HepG2 (cell line): ENCODE results near the gene ECHDC1. TPM values are rescaled to one million over a fixed set of nuclear protein-coding genes. Genes with fewer than 3 reads are reported as not detected.
A peak's percentile ranks its signal among the peaks of the same experiment; 100 is the strongest.

Experiments used
- CREB1 ChIP-seq, 2 experiments: fragments of 450-650 bp in 1 of 2; IDR thresholded peaks; 2 replicates each; pipeline ENCODE4 v1.6.1; 2016 to 2017; ENCODE audit warnings: control low read depth in 1 of 2, mild to moderate bottlenecking in 1 of 2, missing compliant biosample characterization in 1 of 2, missing genetic modification characterization in 1 of 2
- FOXP4 ChIP-seq: sonication (generic); formaldehyde crosslinking; IDR thresholded peaks from 2 replicates; pipeline ENCODE4 v1.4.0; 2020; ENCODE audit warnings: missing genetic modification reagents
- FUBP1 ChIP-seq: sonication (generic); formaldehyde crosslinking; IDR thresholded peaks from 2 replicates; pipeline ENCODE4 v1.5.1; 2020; ENCODE audit warnings: missing genetic modification reagents, mild to moderate bottlenecking, borderline replicate concordance
- GATAD2A ChIP-seq: IDR thresholded peaks from 2 replicates; pipeline ENCODE4 v1.6.1; 2016
- GZF1 ChIP-seq: sonication (generic); formaldehyde crosslinking; IDR thresholded peaks from 2 replicates; pipeline ENCODE4 v1.5.1; 2020; ENCODE audit warnings: mild to moderate bottlenecking, missing genetic modification reagents
- NFKBIZ ChIP-seq: IDR thresholded peaks from 2 replicates; pipeline ENCODE4 v1.6.1; 2018; ENCODE audit warnings: missing genetic modification reagents, missing compliant biosample characterization
- NFYB ChIP-seq: sonication (generic); formaldehyde crosslinking; IDR thresholded peaks from 2 replicates; pipeline ENCODE4 v1.4.0; 2020; ENCODE audit warnings: missing genetic modification reagents
- NR0B2 ChIP-seq: sonication (generic); formaldehyde crosslinking; IDR thresholded peaks from 2 replicates; pipeline ENCODE4 v1.4.0; 2020; ENCODE audit warnings: mild to moderate bottlenecking, missing genetic modification reagents
- REXO4 ChIP-seq: sonication (generic); formaldehyde crosslinking; IDR thresholded peaks from 2 replicates; pipeline ENCODE4 v1.8.0; 2022; ENCODE audit warnings: missing genetic modification reagents, mild to moderate bottlenecking, borderline replicate concordance
- RXRA ChIP-seq: sonication (generic); formaldehyde crosslinking; IDR thresholded peaks from 2 replicates; pipeline ENCODE4 v1.5.1; 2020; ENCODE audit warnings: missing genetic modification reagents
- SAP130 ChIP-seq: IDR thresholded peaks from 2 replicates; pipeline ENCODE4 v1.6.1; 2016; ENCODE audit warnings: low read depth
- U2AF1 ChIP-seq: fragments of 200-400 bp; formaldehyde crosslinking; optimal IDR thresholded peaks from 2 replicates; pipeline ENCODE3; 2017; ENCODE audit warnings: mild to moderate bottlenecking, low read depth, low read length
- ZFP36L1 ChIP-seq: sonication (generic); formaldehyde crosslinking; IDR thresholded peaks from 2 replicates; pipeline ENCODE4 v1.8.0; 2022; ENCODE audit warnings: mild to moderate bottlenecking, missing genetic modification reagents, moderate library complexity
- ZNF124 ChIP-seq: sonication (generic); formaldehyde crosslinking; IDR thresholded peaks from 2 replicates; pipeline ENCODE4 v1.4.0; 2020; ENCODE audit warnings: missing genetic modification reagents
- ZNF383 ChIP-seq: sonication (generic); formaldehyde crosslinking; IDR thresholded peaks from 2 replicates; pipeline ENCODE4 v1.4.0; 2020; ENCODE audit warnings: missing genetic modification reagents, mild to moderate bottlenecking, borderline replicate concordance
- ZNF430 ChIP-seq: sonication (generic); formaldehyde crosslinking; IDR thresholded peaks from 2 replicates; pipeline ENCODE4 v1.9.0; 2021; ENCODE audit warnings: mild to moderate bottlenecking, missing genetic modification reagents
- ZNF563 ChIP-seq: sonication (generic); formaldehyde crosslinking; IDR thresholded peaks from 2 replicates; pipeline ENCODE4 v1.8.0; 2022; ENCODE audit warnings: mild to moderate bottlenecking, moderate library complexity, missing genetic modification reagents
- ZNF597 ChIP-seq: sonication (generic); formaldehyde crosslinking; IDR thresholded peaks from 2 replicates; pipeline ENCODE4 v1.5.0; 2020; ENCODE audit warnings: missing genetic modification reagents
- ZNF670 ChIP-seq: sonication (generic); formaldehyde crosslinking; IDR thresholded peaks from 2 replicates; pipeline ENCODE4 v1.8.0; 2022; ENCODE audit warnings: mild to moderate bottlenecking, missing genetic modification reagents, borderline replicate concordance
- ZNF704 ChIP-seq: sonication (generic); formaldehyde crosslinking; IDR thresholded peaks from 2 replicates; pipeline ENCODE4 v1.8.1; 2023; ENCODE audit warnings: mild to moderate bottlenecking, inconsistent platforms, moderate library complexity, missing genetic modification reagents, borderline replicate concordance
- ZNF713 ChIP-seq: sonication (generic); formaldehyde crosslinking; IDR thresholded peaks from 2 replicates; pipeline ENCODE4 v1.4.0; 2020; ENCODE audit warnings: mild to moderate bottlenecking, missing genetic modification reagents
- ZNF781 ChIP-seq: sonication (generic); formaldehyde crosslinking; IDR thresholded peaks from 2 replicates; pipeline ENCODE4 v1.5.1; 2020; ENCODE audit warnings: borderline replicate concordance, mild to moderate bottlenecking, missing genetic modification reagents; ENCODE audit errors: not compliant biosample characterization
- polyA plus RNA-seq, 8 experiments: library from polyadenylated mRNA; depleted of rRNA in 3 of 8; stranded (reverse) in 7 of 8; unstranded in 1 of 8; fragments of >200 nt; fragmentation: Illumina TruSeq in 4 of 8; extraction: Trizol in 4 of 8; gene quantifications; 2 replicates each; pipeline versions ENCODE4 v1.2.1 to v1.2.3, GENCODE V29; 2011 to 2016; ENCODE audit warnings: low read depth in 4 of 8, missing spikeins in 1 of 8, mixed read lengths in 1 of 8; ENCODE audit not compliant: insufficient read depth in 1 of 8
- total RNA-seq, 5 experiments: library from RNA; depleted of rRNA; stranded (reverse); fragments of >200 nt; fragmentation: Illumina TruSeq; extraction: Trizol; gene quantifications; 2 replicates each; pipeline ENCODE4 v1.2.3, GENCODE V29; 2016; ENCODE audit warnings: low read depth in 1 of 5

The ECHDC1 gene
- total and polyA plus RNA-seq, 2 of the 13 experiments (the other 11 are each of a cell fraction or from before 2014, with no cell fraction given) = 32.8 to 98.1 TPM

GRCh38 chr6:127342946-127343808 lies at the start of gene ECHDC1 (continued):
- TF ChIP-seq NR0B2 (peak; percentile 89; the same call in 1 of the 2 replicates), ZNF781 (CRISPR knock-in tag) (peak; percentile 92), ZNF597 (CRISPR knock-in tag) (no peak), NFKBIZ (CRISPR knock-in tag) (peak; percentile 56; the same call in 1 of the 2 replicates), CREB1 (IDR thresholded peaks at IDR 0.05) (no peak), CREB1 (CRISPR knock-in tag; IDR thresholded peaks at IDR 0.05) (peak; percentile 86), ZNF670 (no peak; the same call in none of the 2 replicates), SAP130 (CRISPR knock-in tag) (peak; percentile 92; the same call in 1 of the 2 replicates), RXRA (CRISPR knock-in tag) (no peak; the same call in 1 of the 2 replicates), FUBP1 (CRISPR knock-in tag) (no peak), ZNF704 (CRISPR knock-in tag) (peak; percentile 87; the same call in 1 of the 2 replicates), ZFP36L1 (CRISPR knock-in tag) (peak; percentile 68; the same call in 1 of the 2 replicates), FOXP4 (CRISPR knock-in tag) (peak; percentile 31; the same call in 1 of the 2 replicates), ZNF383 (peak; percentile 89; the same call in 1 of the 2 replicates), ZNF124 (no peak; the same call in 1 of the 2 replicates), GZF1 (CRISPR knock-in tag) (0 out of 2 replicates have a peak, but pooled peaks have one; percentile 45), ZNF430 (CRISPR knock-in tag) (no peak), ZNF563 (CRISPR knock-in tag) (peak; percentile 94), REXO4 (no peak), U2AF1 (peak; percentile 95), ZNF713 (no peak), GATAD2A (peak; percentile 86), NFYB (peak; percentile 51)
